ENCODE measurements around the gene PRKD1.

DNA sequence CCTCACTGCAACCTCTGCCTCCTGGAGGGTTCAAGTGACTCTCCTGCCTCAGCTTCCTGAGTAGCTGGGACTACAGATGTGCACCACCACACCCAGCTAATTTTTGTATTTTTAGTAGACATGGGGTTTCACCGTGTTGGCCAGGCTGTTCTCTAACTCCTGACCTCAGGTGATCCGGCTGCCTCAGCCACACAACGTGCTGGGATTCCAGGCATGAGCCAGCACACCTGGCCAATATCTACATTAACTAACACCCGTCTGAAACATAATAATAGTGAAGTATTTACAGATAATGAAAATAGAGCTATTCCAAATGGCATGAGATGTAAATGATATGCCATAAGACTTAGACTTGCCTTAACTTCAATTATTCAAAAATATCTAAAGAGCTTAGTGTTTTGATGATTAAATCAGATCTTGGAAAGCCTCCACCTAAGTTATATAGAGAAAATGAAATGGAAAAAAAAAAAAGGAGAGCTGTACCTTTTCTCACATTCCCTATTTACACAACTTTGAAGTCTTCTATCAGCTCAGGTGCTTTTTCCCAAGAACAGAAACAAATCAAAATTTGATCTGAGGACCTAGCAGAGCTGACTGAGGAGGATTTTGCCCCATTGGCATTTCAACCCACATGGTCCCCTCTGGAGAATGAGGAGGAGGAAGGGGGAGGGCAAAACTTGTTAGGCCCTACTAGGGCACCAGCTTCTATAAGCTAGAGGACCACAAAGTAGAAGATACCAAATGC, 309.2 kb downstream of the PRKD1 start:
- TF ChIP-seq NFIC (IDR thresholded peaks at IDR 0.05) (no peak), RAD21 (IDR thresholded peaks at IDR 0.05; ENCODE audit: low read depth) (no peak), EP300 (IDR thresholded peaks at IDR 0.05; ENCODE audit: borderline replicate concordance) (no peak), YY1 (IDR thresholded peaks at IDR 0.05; ENCODE audit: low read depth) (no peak), TAF1 (IDR thresholded peaks at IDR 0.05; ENCODE audit: low read depth) (no peak), CEBPB (IDR thresholded peaks at IDR 0.05) (no peak), TCF12 (IDR thresholded peaks at IDR 0.05; ENCODE audit: low read depth) (no peak)
- TF ChIP-seq, protein P1, sequence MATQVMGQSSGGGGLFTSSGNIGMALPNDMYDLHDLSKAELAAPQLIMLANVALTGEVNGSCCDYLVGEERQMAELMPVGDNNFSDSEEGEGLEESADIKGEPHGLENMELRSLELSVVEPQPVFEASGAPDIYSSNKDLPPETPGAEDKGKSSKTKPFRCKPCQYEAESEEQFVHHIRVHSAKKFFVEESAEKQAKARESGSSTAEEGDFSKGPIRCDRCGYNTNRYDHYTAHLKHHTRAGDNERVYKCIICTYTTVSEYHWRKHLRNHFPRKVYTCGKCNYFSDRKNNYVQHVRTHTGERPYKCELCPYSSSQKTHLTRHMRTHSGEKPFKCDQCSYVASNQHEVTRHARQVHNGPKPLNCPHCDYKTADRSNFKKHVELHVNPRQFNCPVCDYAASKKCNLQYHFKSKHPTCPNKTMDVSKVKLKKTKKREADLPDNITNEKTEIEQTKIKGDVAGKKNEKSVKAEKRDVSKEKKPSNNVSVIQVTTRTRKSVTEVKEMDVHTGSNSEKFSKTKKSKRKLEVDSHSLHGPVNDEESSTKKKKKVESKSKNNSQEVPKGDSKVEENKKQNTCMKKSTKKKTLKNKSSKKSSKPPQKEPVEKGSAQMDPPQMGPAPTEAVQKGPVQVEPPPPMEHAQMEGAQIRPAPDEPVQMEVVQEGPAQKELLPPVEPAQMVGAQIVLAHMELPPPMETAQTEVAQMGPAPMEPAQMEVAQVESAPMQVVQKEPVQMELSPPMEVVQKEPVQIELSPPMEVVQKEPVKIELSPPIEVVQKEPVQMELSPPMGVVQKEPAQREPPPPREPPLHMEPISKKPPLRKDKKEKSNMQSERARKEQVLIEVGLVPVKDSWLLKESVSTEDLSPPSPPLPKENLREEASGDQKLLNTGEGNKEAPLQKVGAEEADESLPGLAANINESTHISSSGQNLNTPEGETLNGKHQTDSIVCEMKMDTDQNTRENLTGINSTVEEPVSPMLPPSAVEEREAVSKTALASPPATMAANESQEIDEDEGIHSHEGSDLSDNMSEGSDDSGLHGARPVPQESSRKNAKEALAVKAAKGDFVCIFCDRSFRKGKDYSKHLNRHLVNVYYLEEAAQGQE (IDR thresholded peaks at IDR 0.05; ENCODE audit: low read depth) = no peak
- TF ChIP-seq, protein P2, sequence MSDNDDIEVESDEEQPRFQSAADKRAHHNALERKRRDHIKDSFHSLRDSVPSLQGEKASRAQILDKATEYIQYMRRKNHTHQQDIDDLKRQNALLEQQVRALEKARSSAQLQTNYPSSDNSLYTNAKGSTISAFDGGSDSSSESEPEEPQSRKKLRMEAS (IDR thresholded peaks at IDR 0.05) = no peak

Measured in Ishikawa (cell line).